Activated naive CD8-positive, alpha-beta T cell treated with anti-CD3 and anti-CD28 coated beads, Interleukin-2, amount 10 ng/mL, durations not matched to agents 7 days and 5 days (primary cell): Measurements from ENCODE around the gene SEMA5A. TPM values are rescaled to one million over a fixed set of nuclear protein-coding genes. Genes with fewer than 3 reads are reported as not detected.

ENCODE experiments used
- ATAC-seq: fragments of 150-1000 bp; cut with Tn5 transposase; one replicate; pipeline ENCODE4 v1.10.0; 2021; ENCODE audit warnings: low read depth, moderate library complexity
- POLR2A ChIA-PET: fragments of 350-600 bp; sonication (Branson Sonifier 250); formaldehyde crosslinking; loops from one replicate; lab custom pipeline; 2021; ENCODE audit warnings: antibody characterized with exemption; lab: Charles Lee
- DNase-seq: peaks from one replicate; pipeline ENCODE4 v3.0.0; 2021
- H3K27ac Mint-ChIP-seq: one replicate; pipeline ENCODE4 v1.8.0; 2022; ENCODE audit warnings: mild to moderate bottlenecking, mixed read lengths
- H3K27me3 Mint-ChIP-seq: one replicate; pipeline ENCODE4 v1.8.0; 2022; ENCODE audit warnings: mild to moderate bottlenecking, moderate library complexity, mixed read lengths
- H3K36me3 Mint-ChIP-seq: one replicate; pipeline ENCODE4 v1.8.0; 2021; ENCODE audit warnings: mild to moderate bottlenecking, mixed read lengths
- H3K4me1 Mint-ChIP-seq: one replicate; pipeline ENCODE4 v1.8.0; 2021; ENCODE audit warnings: mixed read lengths
- H3K4me3 Mint-ChIP-seq: one replicate; pipeline ENCODE4 v1.8.0; 2022; ENCODE audit warnings: mild to moderate bottlenecking, moderate library complexity, mixed read lengths
- H3K9me3 Mint-ChIP-seq: one replicate; pipeline ENCODE4 v1.8.0; 2021; ENCODE audit warnings: mixed read lengths
- total RNA-seq, 2 experiments: library from RNA; stranded (reverse); gene quantifications; one replicate each; pipeline ENCODE4 v1.2.3, GENCODE V29; 2021

The SEMA5A gene
- total RNA-seq, 2 experiments from 2014 or later: 0.03 to 0.14 TPM

- no peaks in the 10 kb centered on the region for H3K36me3 Mint-ChIP-seq
- H3K27me3 Mint-ChIP-seq: no peaks in the 10 kb centered on the region
- no peak overlapping the region for H3K27ac Mint-ChIP-seq
- no peak for ATAC-seq
- peaks cover 7% of the 10 kb centered on the region for H3K9me3 Mint-ChIP-seq
- POLR2A ChIA-PET: no interaction called here
- H3K4me1 Mint-ChIP-seq: no peaks in the 10 kb centered on the region
- no peak for DNase-seq
- H3K4me3 Mint-ChIP-seq: no peak overlapping the region
Measured at GRCh38 chr5:9332026-9332425, 213.8 kb downstream of the SEMA5A start.

GRCh38 chr5:9331372-9331771 lies 214.5 kb downstream of the SEMA5A start:
- H3K9me3 Mint-ChIP-seq: peaks cover 7% of the 10 kb centered on the region
- H3K27ac Mint-ChIP-seq: no peak overlapping the region
- no peak overlapping the region for H3K4me3 Mint-ChIP-seq

GRCh38 chr5:9329125-9329524 lies 216.8 kb downstream of the SEMA5A start:
- peaks cover 7% of the 10 kb centered on the region for H3K9me3 Mint-ChIP-seq
- H3K36me3 Mint-ChIP-seq: no peaks in the 10 kb centered on the region
- H3K4me1 Mint-ChIP-seq: no peaks in the 10 kb centered on the region
- no peak for ATAC-seq
- H3K4me3 Mint-ChIP-seq: no peak overlapping the region
- POLR2A ChIA-PET: no interaction called here
- H3K27me3 Mint-ChIP-seq: no peaks in the 10 kb centered on the region
- no peak overlapping the region for H3K27ac Mint-ChIP-seq
- DNase-seq: no peak

More at GRCh38 chr5:9331372-9331771, 214.5 kb downstream of the SEMA5A start:
- no peak for DNase-seq
- POLR2A ChIA-PET: no interaction called here
- no peaks in the 10 kb centered on the region for H3K27me3 Mint-ChIP-seq
- H3K36me3 Mint-ChIP-seq: no peaks in the 10 kb centered on the region
- no peak for ATAC-seq
- H3K4me1 Mint-ChIP-seq: no peaks in the 10 kb centered on the region

GRCh38 chr5:9325549-9325948 lies 220.3 kb downstream of the SEMA5A start:
- Mint-ChIP-seq H3K9me3 (peaks cover 7% of the 10 kb centered on the region), H3K36me3 (no peaks in the 10 kb centered on the region)
- POLR2A ChIA-PET: no interaction called here

GRCh38 chr5:9324348-9325077 lies 221.4 kb downstream of the SEMA5A start:
- H3K27me3 Mint-ChIP-seq: no peaks in the 10 kb centered on the region
- H3K4me3 Mint-ChIP-seq: no peak overlapping the region
- POLR2A ChIA-PET: no interaction called here
- H3K4me1 Mint-ChIP-seq: no peaks in the 10 kb centered on the region
- peaks cover 7% of the 10 kb centered on the region for H3K9me3 Mint-ChIP-seq
- no peaks in the 10 kb centered on the region for H3K36me3 Mint-ChIP-seq
- DNase-seq: no peak
- H3K27ac Mint-ChIP-seq: no peak overlapping the region
- ATAC-seq: no peak

More at GRCh38 chr5:9325549-9325948, 220.3 kb downstream of the SEMA5A start:
- Mint-ChIP-seq H3K27me3 (no peaks in the 10 kb centered on the region), H3K4me1 (no peaks in the 10 kb centered on the region), H3K4me3 (no peak overlapping the region), H3K27ac (no peak overlapping the region)
- DNase-seq: no peak
- no peak for ATAC-seq

- POLR2A ChIA-PET: no interaction called here
- ATAC-seq: no peak
Measured at GRCh38 chr5:9320652-9321051, 225.2 kb downstream of the SEMA5A start.

GRCh38 chr5:9318031-9318430 lies 227.8 kb downstream of the SEMA5A start:
- POLR2A ChIA-PET: no interaction called here
- Mint-ChIP-seq H3K27me3 (no peaks in the 10 kb centered on the region), H3K9me3 (no peaks in the 10 kb centered on the region), H3K27ac (no peak overlapping the region), H3K4me1 (no peaks in the 10 kb centered on the region), H3K36me3 (no peaks in the 10 kb centered on the region), H3K4me3 (no peak overlapping the region)
- ATAC-seq: no peak
- no peak for DNase-seq

More at GRCh38 chr5:9320652-9321051, 225.2 kb downstream of the SEMA5A start:
- Mint-ChIP-seq H3K9me3 (no peaks in the 10 kb centered on the region), H3K4me3 (no peak overlapping the region), H3K27ac (no peak overlapping the region), H3K27me3 (no peaks in the 10 kb centered on the region), H3K4me1 (no peaks in the 10 kb centered on the region), H3K36me3 (no peaks in the 10 kb centered on the region)
- no peak for DNase-seq

- Mint-ChIP-seq H3K27ac (no peak overlapping the region), H3K9me3 (no peaks in the 10 kb centered on the region), H3K4me1 (no peaks in the 10 kb centered on the region), H3K27me3 (no peaks in the 10 kb centered on the region), H3K36me3 (no peaks in the 10 kb centered on the region), H3K4me3 (no peak overlapping the region)
- POLR2A ChIA-PET: no interaction called here
- DNase-seq (no peak), ATAC-seq (no peak)
Measured at GRCh38 chr5:9316733-9317132, 229.1 kb downstream of the SEMA5A start.

- DNase-seq (no peak), ATAC-seq (no peak)
- no peaks in the 10 kb centered on the region for H3K4me1 Mint-ChIP-seq
- H3K9me3 Mint-ChIP-seq: no peaks in the 10 kb centered on the region
- H3K4me3 Mint-ChIP-seq: no peak overlapping the region
- no peaks in the 10 kb centered on the region for H3K27me3 Mint-ChIP-seq
- H3K36me3 Mint-ChIP-seq: no peaks in the 10 kb centered on the region
- H3K27ac Mint-ChIP-seq: no peak overlapping the region
- POLR2A ChIA-PET: no interaction called here
Measured at GRCh38 chr5:9316041-9316440, 229.8 kb downstream of the SEMA5A start.

- no peaks in the 10 kb centered on the region for H3K36me3 Mint-ChIP-seq
- no peak for ATAC-seq
- no peaks in the 10 kb centered on the region for H3K9me3 Mint-ChIP-seq
Measured at GRCh38 chr5:9314558-9314957, 231.3 kb downstream of the SEMA5A start.

GRCh38 chr5:9313751-9314150 lies 232.1 kb downstream of the SEMA5A start:
- ATAC-seq (no peak), DNase-seq (no peak)
- Mint-ChIP-seq H3K27ac (no peak overlapping the region), H3K9me3 (no peaks in the 10 kb centered on the region), H3K4me1 (no peaks in the 10 kb centered on the region), H3K27me3 (no peaks in the 10 kb centered on the region), H3K36me3 (no peaks in the 10 kb centered on the region), H3K4me3 (no peak overlapping the region)
- POLR2A ChIA-PET: no interaction called here

More at GRCh38 chr5:9314558-9314957, 231.3 kb downstream of the SEMA5A start:
- POLR2A ChIA-PET: no interaction called here
- H3K4me1 Mint-ChIP-seq: no peaks in the 10 kb centered on the region
- no peaks in the 10 kb centered on the region for H3K27me3 Mint-ChIP-seq
- no peak overlapping the region for H3K27ac Mint-ChIP-seq
- no peak for DNase-seq
- H3K4me3 Mint-ChIP-seq: no peak overlapping the region

- no peaks in the 10 kb centered on the region for H3K9me3 Mint-ChIP-seq
- DNase-seq (no peak), ATAC-seq (no peak)
- H3K27me3 Mint-ChIP-seq: no peaks in the 10 kb centered on the region
- H3K27ac Mint-ChIP-seq: no peak overlapping the region
- no peaks in the 10 kb centered on the region for H3K36me3 Mint-ChIP-seq
- H3K4me1 Mint-ChIP-seq: no peaks in the 10 kb centered on the region
- POLR2A ChIA-PET: no interaction called here
- H3K4me3 Mint-ChIP-seq: no peak overlapping the region
Measured at GRCh38 chr5:9307150-9307549, 238.7 kb downstream of the SEMA5A start.

GRCh38 chr5:9302218-9302617 lies 243.7 kb downstream of the SEMA5A start:
- no peak overlapping the region for H3K4me3 Mint-ChIP-seq
- no peaks in the 10 kb centered on the region for H3K36me3 Mint-ChIP-seq
- H3K27ac Mint-ChIP-seq: no peak overlapping the region
- no peaks in the 10 kb centered on the region for H3K9me3 Mint-ChIP-seq
- no peaks in the 10 kb centered on the region for H3K27me3 Mint-ChIP-seq
- POLR2A ChIA-PET: no interaction called here
- no peak for ATAC-seq
- DNase-seq: no peak
- no peaks in the 10 kb centered on the region for H3K4me1 Mint-ChIP-seq

GRCh38 chr5:9301200-9301599 lies 244.7 kb downstream of the SEMA5A start:
- Mint-ChIP-seq H3K4me3 (no peak overlapping the region), H3K9me3 (no peaks in the 10 kb centered on the region), H3K27ac (no peak overlapping the region), H3K4me1 (no peaks in the 10 kb centered on the region), H3K27me3 (no peaks in the 10 kb centered on the region), H3K36me3 (no peaks in the 10 kb centered on the region)
- POLR2A ChIA-PET: no interaction called here
- DNase-seq (no peak), ATAC-seq (no peak)
